Measurements from ENCODE around the gene DMD.

Gene DMD

DNA sequence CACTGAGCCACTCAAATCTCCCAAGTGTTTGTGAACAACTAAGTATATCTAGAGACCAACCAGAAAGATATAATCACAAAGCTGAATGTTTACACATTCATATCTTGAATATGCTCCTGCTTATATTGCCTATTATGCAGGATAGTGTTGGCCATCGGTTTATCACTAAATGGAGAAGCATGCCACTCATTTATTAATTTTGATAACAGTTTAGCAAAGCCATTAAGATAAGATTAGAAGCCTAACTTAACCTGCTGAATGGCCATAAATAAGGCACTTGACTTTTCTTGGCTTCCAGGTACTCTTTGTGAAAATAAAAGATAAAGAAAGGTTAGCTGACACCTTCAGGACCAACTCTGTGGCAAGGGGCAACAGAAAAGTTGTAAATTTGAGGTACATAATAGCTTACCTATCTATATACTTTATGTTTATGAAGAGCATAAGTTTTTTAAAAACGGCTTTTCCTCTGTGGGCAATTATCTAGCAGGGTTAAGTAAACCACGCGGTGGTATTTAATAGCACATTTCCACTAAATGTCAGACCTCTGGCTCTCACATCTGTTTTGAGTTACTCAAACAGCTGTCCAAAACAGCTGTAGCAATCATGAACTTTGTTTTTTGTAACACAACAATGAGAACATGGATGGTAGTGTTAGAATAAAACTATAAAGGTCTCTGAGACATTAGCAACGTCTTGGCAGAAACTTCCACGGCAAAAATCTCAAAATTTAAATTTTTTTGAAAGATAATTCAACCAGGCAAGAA, 2080.7 kb downstream of the DMD start:
- DNase-seq = no peak

- no peak for DNase-seq
Observed at GRCh38 chrX:31128855-31129254, 2082.5 kb downstream of the DMD start.

DNA sequence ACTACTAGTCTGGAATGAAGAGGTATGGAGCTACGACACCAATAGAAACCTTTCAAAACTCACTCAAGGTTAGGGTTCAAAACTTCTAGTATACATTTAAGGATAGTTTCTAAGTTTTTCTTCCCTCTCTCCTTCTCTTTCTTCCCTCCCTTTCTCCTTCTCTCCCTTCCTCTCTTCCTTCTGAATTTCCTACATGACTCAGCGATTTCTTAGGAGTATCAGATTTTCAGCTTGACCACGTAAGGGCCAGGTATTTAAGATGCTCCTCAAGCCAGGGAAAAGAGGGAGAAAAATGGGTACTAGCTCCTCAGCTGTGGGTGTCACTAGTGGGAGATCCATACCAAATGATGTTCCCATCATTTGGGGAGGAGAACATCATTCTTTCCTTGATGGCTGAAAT, 2083.6 kb downstream of the DMD start:
- DNase-seq = no peak

GRCh38 chrX:31126205-31126604, 2085.1 kb downstream of the DMD start:
- DNase-seq = no peak

- no peak for DNase-seq
Observed at GRCh38 chrX:31124536-31124935, 2086.8 kb downstream of the DMD start.

GRCh38 chrX:31123335-31123734, 2088.0 kb downstream of the DMD start:
- no peak for DNase-seq

GRCh38 chrX:31117266-31117665, 2094.1 kb downstream of the DMD start:
- no peak for DNase-seq

GRCh38 chrX:31115398-31115797, 2096.0 kb downstream of the DMD start:
- no peak for DNase-seq

GRCh38 chrX:31114858-31115257, 2096.5 kb downstream of the DMD start:
- DNase-seq = no peak

DNA sequence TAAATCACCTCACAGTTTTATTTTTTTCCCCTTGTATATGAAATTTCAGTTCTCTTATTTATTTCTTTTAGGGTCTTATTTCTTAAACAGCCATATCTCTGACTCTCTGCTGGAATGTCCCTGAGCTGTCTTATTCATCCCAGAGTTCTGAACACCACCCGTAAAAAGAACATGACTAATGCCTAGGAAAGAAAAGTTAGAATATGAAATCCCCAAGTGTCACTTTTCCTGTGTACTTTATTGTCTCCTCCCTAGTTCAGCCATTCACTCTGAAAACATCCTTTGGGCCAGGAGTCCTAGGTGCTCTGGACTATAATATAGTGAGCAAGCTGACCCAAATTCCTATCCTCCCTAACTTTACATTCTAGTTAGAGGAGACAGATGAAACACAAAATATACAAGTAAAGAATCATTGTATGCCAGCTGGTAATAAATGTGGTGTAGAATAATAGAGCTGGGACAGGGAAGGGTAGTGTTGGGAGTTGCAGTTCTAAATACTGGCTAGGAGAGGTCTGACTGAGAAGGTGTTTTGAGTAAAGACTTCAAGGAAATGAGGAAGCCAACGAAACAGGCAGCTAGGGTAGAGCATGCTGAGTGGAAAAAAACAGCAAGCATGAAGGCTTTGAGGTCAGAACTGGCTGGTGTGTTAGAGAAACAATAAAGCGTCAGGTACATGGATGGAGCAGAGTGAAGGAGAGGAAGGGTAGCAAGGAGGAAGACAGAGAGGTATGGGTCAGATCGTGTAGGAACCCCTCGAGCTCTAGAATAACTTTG, 2098.9 kb downstream of the DMD start:
- no peak for DNase-seq

DNA sequence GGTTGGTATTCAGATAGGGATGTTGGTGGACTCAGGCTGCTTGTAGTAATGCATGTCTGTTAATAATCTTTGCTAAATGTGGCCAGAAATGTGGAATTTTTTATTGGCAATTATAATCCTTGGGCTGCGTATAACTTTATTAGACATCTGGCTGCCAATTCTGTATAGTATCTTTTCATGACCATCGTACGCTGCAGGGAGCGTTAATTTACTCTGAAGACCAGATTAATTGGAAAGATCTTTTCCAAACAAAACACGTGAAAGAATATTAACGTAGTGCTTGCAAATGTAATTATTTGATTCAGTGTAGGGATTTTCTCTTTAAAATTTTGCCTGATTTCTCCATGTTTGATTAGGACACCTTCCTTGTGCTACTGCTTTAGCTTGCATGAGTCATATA, 2100.7 kb downstream of the DMD start:
- no peak for DNase-seq

- DNase-seq = no peak
Observed at GRCh38 chrX:31099536-31100090, 2111.7 kb downstream of the DMD start.

GRCh38 chrX:31098079-31098478, 2113.3 kb downstream of the DMD start:
- no peak for DNase-seq

DNA sequence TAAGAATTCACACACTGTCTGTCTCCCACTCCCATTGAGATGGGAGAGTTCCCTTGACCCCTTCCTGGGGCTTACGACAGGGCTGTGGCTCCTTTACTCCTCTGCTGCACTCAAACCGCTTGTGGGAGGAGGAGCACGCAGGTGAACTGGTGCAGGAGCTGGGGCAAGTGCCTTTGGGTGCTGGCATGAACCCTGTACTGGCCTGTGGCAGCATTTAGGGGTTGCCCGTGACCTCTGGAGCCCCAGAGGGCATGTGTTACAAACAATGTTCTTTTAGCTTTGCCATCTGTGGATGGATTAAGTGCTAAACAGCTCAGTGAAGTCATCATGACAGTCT, 2117.7 kb downstream of the DMD start:
- DNase-seq = no peak

GRCh38 chrX:31092970-31093638, 2118.2 kb downstream of the DMD start:
- DNase-seq = no peak

DNA sequence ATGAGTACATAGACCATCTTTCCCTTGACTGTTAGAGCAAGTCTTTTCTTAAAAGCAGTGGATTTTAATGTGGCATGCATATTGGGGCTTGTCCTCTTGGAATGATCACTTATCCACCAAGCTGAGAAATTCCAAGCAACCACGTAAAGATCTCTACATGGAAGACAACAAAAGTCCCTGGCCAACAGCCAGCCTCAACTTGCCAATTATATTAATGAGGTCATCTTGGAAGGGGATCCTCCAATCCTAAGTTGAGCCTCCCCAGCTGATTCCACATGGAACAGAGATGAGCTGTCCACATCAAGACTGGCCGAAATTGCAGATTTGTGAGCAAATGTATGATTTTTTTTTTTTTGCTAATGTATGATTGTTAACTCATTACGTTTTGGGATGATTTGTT, 2118.9 kb downstream of the DMD start:
- no peak for DNase-seq

- no peak for DNase-seq
Observed at GRCh38 chrX:31091819-31092218, 2119.5 kb downstream of the DMD start.

DNA sequence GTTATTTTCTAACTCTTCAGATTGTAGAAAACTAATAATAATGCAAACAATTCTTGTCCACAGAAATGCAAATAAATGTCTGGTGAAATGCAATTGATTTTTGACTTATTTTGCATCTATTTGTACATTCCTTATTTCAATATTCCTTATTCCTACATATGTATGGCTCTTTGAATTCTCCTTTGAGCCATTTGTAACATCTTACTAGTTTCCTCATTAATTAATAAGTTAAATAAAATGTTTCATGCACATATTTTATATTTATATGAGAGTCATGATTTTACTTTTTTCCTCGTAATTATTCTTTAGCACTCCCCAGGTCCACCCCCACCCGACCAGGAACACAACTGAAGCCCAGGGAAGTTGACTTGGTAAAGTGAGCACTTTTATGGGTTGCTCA, 2136.8 kb downstream of the DMD start:
- no peak for DNase-seq

GRCh38 chrX:31071725-31072124, 2139.6 kb downstream of the DMD start, which contains the start of gene FTHL17:
FTHL17 (minus strand) TSS chrX:31072041; CDS start chrX:31071953, 88 bp downstream.
- no peak for DNase-seq

DNA sequence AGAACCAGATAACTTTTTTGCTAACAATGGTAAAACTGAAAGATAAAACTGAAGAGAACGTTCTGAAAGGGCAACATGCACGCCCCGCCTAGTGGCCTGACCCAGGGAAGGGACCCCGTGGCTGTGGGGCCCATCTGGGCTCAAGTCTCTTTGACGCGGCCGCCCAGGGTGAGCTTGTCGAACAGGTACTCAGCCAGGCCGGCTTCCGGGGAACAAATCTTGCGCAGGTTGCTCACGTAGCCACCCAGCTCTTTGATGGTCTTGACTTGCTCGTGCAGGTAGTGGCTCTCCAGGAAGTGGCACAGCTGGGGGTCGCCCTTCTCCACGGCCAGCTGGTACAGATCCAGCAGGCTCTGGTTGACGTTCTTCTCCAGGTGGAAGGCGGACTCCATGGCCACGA, 2140.1 kb downstream of the DMD start:
- DNase-seq = no peak

GRCh38 chrX:31070057-31070468, 2141.3 kb downstream of the DMD start:
- no peak for DNase-seq

All from activated CD8-positive, alpha-beta memory T cell treated with anti-CD3 and anti-CD28 coated beads, Interleukin-2, amount 50 U/mL, for 4 hours (primary cell).